ENCODE results near the gene ZG16.

- TF ChIP-seq, protein P1, sequence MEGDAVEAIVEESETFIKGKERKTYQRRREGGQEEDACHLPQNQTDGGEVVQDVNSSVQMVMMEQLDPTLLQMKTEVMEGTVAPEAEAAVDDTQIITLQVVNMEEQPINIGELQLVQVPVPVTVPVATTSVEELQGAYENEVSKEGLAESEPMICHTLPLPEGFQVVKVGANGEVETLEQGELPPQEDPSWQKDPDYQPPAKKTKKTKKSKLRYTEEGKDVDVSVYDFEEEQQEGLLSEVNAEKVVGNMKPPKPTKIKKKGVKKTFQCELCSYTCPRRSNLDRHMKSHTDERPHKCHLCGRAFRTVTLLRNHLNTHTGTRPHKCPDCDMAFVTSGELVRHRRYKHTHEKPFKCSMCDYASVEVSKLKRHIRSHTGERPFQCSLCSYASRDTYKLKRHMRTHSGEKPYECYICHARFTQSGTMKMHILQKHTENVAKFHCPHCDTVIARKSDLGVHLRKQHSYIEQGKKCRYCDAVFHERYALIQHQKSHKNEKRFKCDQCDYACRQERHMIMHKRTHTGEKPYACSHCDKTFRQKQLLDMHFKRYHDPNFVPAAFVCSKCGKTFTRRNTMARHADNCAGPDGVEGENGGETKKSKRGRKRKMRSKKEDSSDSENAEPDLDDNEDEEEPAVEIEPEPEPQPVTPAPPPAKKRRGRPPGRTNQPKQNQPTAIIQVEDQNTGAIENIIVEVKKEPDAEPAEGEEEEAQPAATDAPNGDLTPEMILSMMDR (IDR thresholded peaks at IDR 0.05) = no peak
- no peak for TF ChIP-seq POLR2A (IDR thresholded peaks at IDR 0.05)
Observed at GRCh38 chr16:29779474-29779873, 1.4 kb downstream of the ZG16 start.

All from right lobe of liver (tissue), 4 donors.